GM23338 (cell line): Measurements from ENCODE around the gene TAF1B.

Experiments
- EZH2 ChIP-seq: fragments of 200-600 bp; sonication (generic); IDR thresholded peaks from one replicate; pipeline ENCODE4 v1.8.0; 2017; ENCODE audit warnings: antibody characterized with exemption, mild to moderate bottlenecking, low read depth; ENCODE audit not compliant: unreplicated experiment
- POLR2AphosphoS5 ChIP-seq: IDR thresholded peaks from 2 replicates; pipeline ENCODE4 v1.6.1; 2016; ENCODE audit warnings: antibody characterized with exemption, low read depth
- STAT1 ChIP-seq: IDR thresholded peaks from one replicate; pipeline ENCODE4 v1.6.1; 2016; ENCODE audit warnings: antibody characterized with exemption; ENCODE audit not compliant: unreplicated experiment
- ZNF331 ChIP-seq: fragments of 250-450 bp; sonication (Bioruptor Pico); IDR thresholded peaks from 2 replicates; pipeline ENCODE4 v1.5.0; 2020; ENCODE audit warnings: low read depth, mild to moderate bottlenecking, moderate library complexity
- TF ChIP-seq, protein P1 (sequence below), 2 experiments: fragments of 200-600 bp in 1 of 2; sonication (generic) in 1 of 2; conservative IDR thresholded peaks; 2 replicates each; pipeline versions ENCODE4 v1.5.1 to v1.6.1; 2016 to 2017; ENCODE audit warnings: antibody characterized with exemption in 2 of 2, low read depth in 2 of 2, mild to moderate bottlenecking in 2 of 2, moderate library complexity in 1 of 2
- TF ChIP-seq, protein P2 (sequence below): IDR thresholded peaks from 2 replicates; pipeline ENCODE4 v1.6.1; 2016; ENCODE audit warnings: antibody characterized with exemption

DNA sequence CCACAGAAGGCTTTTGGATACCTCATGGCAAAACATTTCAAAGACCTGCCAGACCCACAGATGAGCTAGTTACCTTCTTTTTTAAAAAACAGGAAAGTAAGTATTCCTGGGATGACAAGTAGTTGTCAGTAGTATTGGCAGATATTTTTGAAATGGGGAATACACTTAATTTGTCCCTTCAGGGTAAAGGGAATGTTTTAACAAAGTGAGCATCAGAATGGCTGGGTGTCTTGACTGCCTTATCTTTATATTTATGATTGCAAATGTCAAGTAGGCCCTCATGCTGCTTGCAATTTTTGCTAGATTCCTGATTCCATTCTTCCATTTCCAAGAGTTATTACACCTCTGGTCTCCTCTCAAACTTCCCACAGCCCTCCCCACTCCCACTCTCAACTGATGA lies 4.9 kb upstream of the TAF1B start:
- TF ChIP-seq, protein P1, sequence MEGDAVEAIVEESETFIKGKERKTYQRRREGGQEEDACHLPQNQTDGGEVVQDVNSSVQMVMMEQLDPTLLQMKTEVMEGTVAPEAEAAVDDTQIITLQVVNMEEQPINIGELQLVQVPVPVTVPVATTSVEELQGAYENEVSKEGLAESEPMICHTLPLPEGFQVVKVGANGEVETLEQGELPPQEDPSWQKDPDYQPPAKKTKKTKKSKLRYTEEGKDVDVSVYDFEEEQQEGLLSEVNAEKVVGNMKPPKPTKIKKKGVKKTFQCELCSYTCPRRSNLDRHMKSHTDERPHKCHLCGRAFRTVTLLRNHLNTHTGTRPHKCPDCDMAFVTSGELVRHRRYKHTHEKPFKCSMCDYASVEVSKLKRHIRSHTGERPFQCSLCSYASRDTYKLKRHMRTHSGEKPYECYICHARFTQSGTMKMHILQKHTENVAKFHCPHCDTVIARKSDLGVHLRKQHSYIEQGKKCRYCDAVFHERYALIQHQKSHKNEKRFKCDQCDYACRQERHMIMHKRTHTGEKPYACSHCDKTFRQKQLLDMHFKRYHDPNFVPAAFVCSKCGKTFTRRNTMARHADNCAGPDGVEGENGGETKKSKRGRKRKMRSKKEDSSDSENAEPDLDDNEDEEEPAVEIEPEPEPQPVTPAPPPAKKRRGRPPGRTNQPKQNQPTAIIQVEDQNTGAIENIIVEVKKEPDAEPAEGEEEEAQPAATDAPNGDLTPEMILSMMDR (conservative IDR thresholded peaks at IDR 0.05; ENCODE audit: low read depth in 2 of 2), result no peak
- no peak for TF ChIP-seq POLR2AphosphoS5
- no peak for TF ChIP-seq EZH2
- TF ChIP-seq ZNF331, result no peak
- TF ChIP-seq STAT1, result no peak
- TF ChIP-seq, protein P2, sequence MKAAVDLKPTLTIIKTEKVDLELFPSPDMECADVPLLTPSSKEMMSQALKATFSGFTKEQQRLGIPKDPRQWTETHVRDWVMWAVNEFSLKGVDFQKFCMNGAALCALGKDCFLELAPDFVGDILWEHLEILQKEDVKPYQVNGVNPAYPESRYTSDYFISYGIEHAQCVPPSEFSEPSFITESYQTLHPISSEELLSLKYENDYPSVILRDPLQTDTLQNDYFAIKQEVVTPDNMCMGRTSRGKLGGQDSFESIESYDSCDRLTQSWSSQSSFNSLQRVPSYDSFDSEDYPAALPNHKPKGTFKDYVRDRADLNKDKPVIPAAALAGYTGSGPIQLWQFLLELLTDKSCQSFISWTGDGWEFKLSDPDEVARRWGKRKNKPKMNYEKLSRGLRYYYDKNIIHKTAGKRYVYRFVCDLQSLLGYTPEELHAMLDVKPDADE, result no peak
